Fibroblast of pulmonary artery (primary cell): Measurements from ENCODE around the gene FMN2.

Experiments
- DNase-seq: peaks from one replicate; pipeline ENCODE4 v3.0.0-alpha.2; 2010; ENCODE audit warnings: low read depth
- H3K4me3 ChIP-seq: replicated peaks from 2 replicates; pipeline ENCODE4 v1.5.1; 2011; ENCODE audit warnings: low read depth, mild to moderate bottlenecking, control low read depth, low read length, moderate library complexity
- CTCF ChIP-seq: IDR thresholded peaks from 2 replicates; pipeline ENCODE4 v1.5.1; 2011; ENCODE audit warnings: mild to moderate bottlenecking, control low read depth, low read length, inconsistent platforms; ENCODE audit errors: missing control alignments

The FMN2 gene

DNA sequence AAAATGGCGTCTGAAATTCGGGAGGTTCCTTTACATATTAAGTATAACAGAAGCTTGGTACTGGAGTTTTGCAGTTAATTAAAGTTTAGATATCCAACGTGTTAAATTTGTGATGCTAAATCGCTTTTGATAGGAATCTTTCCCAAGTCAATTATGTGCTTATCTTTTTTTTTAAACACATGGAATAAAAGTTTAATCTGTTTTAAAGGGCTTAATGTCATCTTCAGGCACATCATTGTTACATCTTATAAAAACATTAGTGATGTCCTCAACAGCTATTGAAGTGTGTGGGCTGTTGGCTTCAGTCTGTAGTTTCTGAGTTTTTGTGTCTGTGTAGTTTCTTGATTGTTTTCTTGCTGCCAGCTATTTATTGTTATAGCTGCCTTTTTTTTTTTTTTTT, 5.3 kb downstream of the FMN2 start:
- no peak for TF ChIP-seq CTCF
- no peak for DNase-seq
- H3K4me3 ChIP-seq = no peak overlapping the region

DNA sequence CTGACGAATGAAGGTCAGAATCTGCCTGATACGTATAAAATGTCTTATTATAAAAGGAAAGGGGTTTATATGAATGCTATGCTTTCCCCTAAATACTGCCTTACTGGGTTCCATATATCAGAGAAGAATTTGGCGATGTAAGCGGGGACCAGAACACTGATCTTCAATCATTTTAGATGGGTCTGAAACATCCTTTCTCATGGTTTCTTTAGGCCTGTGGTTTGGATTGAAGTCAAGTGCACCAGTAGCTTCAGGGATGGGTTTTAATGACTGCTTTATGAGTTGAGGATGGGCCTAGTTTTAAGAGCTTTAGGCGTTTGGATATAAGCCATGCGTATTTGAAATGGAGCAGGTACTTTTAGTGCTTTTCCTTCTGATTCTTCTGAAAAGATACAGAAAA, 6.9 kb downstream of the FMN2 start:
- no peak for TF ChIP-seq CTCF
- no peak for DNase-seq
- H3K4me3 ChIP-seq = no peak overlapping the region

- no peak for TF ChIP-seq CTCF
- H3K4me3 ChIP-seq = no peak overlapping the region
Measured at GRCh38 chr1:240099329-240099728, 7.6 kb downstream of the FMN2 start.

DNA sequence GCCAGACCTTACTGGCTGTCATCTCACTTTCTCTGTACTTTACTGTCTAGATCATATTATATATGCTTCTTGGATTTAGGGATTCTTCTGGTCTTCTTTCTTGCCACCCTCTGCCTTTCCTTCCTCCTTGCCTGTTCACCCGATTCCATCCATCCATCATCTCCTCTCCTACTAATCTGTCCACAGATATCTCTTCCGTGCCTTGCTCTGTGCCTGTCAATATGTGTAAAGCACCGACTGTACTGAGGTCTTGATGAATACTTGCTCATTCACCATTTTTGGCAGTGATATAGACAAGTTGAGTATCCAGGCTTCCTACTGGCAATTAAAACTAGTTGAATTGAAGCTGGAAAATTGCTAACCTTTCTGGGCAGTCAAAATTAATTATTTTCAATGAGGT, 8.1 kb downstream of the FMN2 start:
- no peak for TF ChIP-seq CTCF
- no peak overlapping the region for H3K4me3 ChIP-seq
- DNase-seq = no peak

More at GRCh38 chr1:240099329-240099728, 7.6 kb downstream of the FMN2 start:
- DNase-seq = no peak

DNA sequence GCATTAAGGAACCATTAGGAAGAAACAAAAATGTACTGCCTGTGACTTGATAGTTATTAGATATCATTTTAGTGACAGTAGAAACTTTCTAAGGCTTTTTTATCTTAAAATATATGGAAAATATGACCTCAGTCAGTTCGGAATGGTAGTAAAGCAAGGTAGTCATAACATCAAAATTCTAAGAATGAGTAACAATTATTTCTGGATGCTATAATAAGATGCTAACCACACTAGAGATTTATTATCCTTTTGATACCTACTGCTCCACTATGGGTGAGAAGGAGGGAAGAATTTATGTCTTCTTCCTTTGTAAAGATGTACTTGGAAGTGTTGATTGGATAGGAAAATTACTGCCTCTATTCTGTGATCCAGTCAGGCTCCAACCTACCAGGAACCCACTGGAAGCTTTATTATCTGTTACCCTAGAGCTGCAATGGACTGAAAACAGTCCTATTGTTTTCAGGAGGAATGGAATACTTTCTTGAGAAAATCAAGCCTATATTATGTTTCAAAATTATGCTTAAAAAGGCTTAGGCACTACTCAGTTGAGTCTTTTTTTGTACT, 8.8 kb downstream of the FMN2 start:
- no peak overlapping the region for H3K4me3 ChIP-seq
- no peak for DNase-seq
- TF ChIP-seq CTCF = no peak

DNA sequence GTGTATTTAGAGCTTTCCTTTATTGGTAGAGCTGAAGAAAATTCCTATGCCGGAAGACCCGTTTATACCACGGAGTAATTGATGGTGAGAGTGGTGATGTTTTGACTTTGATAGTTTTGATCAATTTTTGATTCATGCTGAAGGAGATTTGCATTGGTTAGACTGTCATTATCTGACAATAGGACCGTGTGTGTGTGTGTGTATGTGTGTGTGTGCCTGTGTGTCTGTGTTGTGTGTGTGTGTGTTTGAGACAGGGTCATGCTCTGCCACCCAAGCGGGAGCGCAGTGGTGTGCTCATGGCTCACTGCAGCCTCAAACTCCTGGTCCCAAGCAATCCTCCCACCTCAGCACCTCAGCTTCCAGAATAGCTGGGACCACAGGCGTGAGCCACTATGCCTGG, 9.6 kb downstream of the FMN2 start:
- DNase-seq = no peak
- no peak for TF ChIP-seq CTCF
- no peak overlapping the region for H3K4me3 ChIP-seq

DNA sequence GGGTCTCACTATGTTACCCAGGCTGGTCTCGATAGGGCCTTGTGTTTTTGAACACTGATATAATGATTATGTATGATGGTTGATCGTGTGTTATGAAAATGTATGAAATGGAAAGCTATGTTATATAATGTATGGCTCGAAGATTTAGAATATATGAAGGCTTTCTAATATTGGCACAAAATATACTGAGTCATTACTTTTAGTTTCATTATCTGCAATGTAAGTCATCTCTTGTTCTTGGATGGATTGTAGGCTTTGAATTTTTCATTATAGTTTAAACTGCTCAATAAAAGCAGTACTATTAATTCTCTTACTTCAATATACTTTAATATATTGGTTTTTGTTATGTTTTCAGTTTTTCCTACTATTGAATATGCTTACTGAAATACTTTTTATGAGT, 10.1 kb downstream of the FMN2 start:
- no peak for TF ChIP-seq CTCF
- no peak overlapping the region for H3K4me3 ChIP-seq
- DNase-seq = no peak
